LoVo (cell line): ENCODE results near the gene ZIC2.

Source experiments
- DNase-seq: peaks from one replicate; pipeline ENCODE4 v3.0.0-alpha.2; 2016; ENCODE audit warnings: low spot score

The ZIC2 gene

GRCh38 chr13:99959540-99960230 lies 21.9 kb upstream of the ZIC2 start:
- no peak for DNase-seq

GRCh38 chr13:99960663-99961311 lies 20.8 kb upstream of the ZIC2 start:
- no peak for DNase-seq

- DNase-seq: no peak
Observed at GRCh38 chr13:99961636-99962035, 19.9 kb upstream of the ZIC2 start.

GRCh38 chr13:99962242-99962641 lies 19.3 kb upstream of the ZIC2 start:
- DNase-seq: no peak

GRCh38 chr13:99963816-99964339 lies 17.7 kb upstream of the ZIC2 start:
- DNase-seq: no peak

- no peak for DNase-seq
Observed at GRCh38 chr13:99965329-99966000, 16.1 kb upstream of the ZIC2 start.

GRCh38 chr13:99966064-99966805 lies 15.3 kb upstream of the ZIC2 start:
- no peak for DNase-seq

GRCh38 chr13:99967498-99967868 lies 14.1 kb upstream of the ZIC2 start:
- no peak for DNase-seq

GRCh38 chr13:99967869-99968520 lies 13.6 kb upstream of the ZIC2 start:
- no peak for DNase-seq

GRCh38 chr13:99968521-99969452 lies 12.8 kb upstream of the ZIC2 start:
- no peak for DNase-seq

GRCh38 chr13:99969453-99969918 lies 12.1 kb upstream of the ZIC2 start:
- DNase-seq: no peak

- peak; percentile 82 for DNase-seq
Observed at GRCh38 chr13:99969919-99970650, 11.5 kb upstream of the ZIC2 start.

GRCh38 chr13:99970651-99971575 lies 10.7 kb upstream of the ZIC2 start:
- no peak for DNase-seq

- DNase-seq: no peak
Observed at GRCh38 chr13:99971576-99972189, 9.9 kb upstream of the ZIC2 start, which contains the start of gene ZIC5. TSS of gene ZIC5 (minus strand) at chr13:99971767. CDS start at chr13:99971603, 164 bp downstream.

- no peak for DNase-seq
Observed at GRCh38 chr13:99972190-99972731, 9.3 kb upstream of the ZIC2 start.

GRCh38 chr13:99973163-99973807 lies 8.3 kb upstream of the ZIC2 start:
- DNase-seq: no peak

GRCh38 chr13:99973808-99974185 lies 7.8 kb upstream of the ZIC2 start:
- DNase-seq: no peak
